GM06990 (cell line): Measurements from ENCODE around the gene CAMTA1.

Experiments used
- DNase-seq: peaks from one replicate; pipeline ENCODE4 v3.0.0-alpha.2; 2011; ENCODE audit not compliant: insufficient read length; ENCODE audit errors: extremely low read depth
- H3K27me3 ChIP-seq: replicated peaks from 2 replicates; pipeline ENCODE4 v1.6.0; 2011; ENCODE audit warnings: low read length; ENCODE audit not compliant: control insufficient read depth, insufficient read depth
- H3K36me3 ChIP-seq: 2 replicates; pipeline ENCODE4 v1.5.1; 2011; ENCODE audit warnings: low read length; ENCODE audit not compliant: control insufficient read depth, insufficient read depth
- H3K4me3 ChIP-seq: replicated peaks from 2 replicates; pipeline ENCODE4 v1.5.1; 2011; ENCODE audit warnings: low read depth, mild to moderate bottlenecking, control low read depth, low read length
- TF ChIP-seq, protein P1 (sequence below): IDR thresholded peaks from 2 replicates; pipeline ENCODE4 v1.5.1; 2011; ENCODE audit warnings: low read length, control low read depth, mild to moderate bottlenecking, inconsistent platforms; ENCODE audit not compliant: insufficient read depth, poor library complexity, severe bottlenecking

CAMTA1 gene

GRCh38 chr1:7422081-7422480, 636.8 kb downstream of the CAMTA1 start:
- TF ChIP-seq, protein P1, sequence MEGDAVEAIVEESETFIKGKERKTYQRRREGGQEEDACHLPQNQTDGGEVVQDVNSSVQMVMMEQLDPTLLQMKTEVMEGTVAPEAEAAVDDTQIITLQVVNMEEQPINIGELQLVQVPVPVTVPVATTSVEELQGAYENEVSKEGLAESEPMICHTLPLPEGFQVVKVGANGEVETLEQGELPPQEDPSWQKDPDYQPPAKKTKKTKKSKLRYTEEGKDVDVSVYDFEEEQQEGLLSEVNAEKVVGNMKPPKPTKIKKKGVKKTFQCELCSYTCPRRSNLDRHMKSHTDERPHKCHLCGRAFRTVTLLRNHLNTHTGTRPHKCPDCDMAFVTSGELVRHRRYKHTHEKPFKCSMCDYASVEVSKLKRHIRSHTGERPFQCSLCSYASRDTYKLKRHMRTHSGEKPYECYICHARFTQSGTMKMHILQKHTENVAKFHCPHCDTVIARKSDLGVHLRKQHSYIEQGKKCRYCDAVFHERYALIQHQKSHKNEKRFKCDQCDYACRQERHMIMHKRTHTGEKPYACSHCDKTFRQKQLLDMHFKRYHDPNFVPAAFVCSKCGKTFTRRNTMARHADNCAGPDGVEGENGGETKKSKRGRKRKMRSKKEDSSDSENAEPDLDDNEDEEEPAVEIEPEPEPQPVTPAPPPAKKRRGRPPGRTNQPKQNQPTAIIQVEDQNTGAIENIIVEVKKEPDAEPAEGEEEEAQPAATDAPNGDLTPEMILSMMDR = no peak
- Histone ChIP-seq H3K27me3 (no peaks in the 10 kb centered on the region), H3K4me3 (no peak overlapping the region), H3K36me3 (no peaks in the 10 kb centered on the region; the same call in 1 of the 2 replicates)
- DNase-seq = no peak

DNA sequence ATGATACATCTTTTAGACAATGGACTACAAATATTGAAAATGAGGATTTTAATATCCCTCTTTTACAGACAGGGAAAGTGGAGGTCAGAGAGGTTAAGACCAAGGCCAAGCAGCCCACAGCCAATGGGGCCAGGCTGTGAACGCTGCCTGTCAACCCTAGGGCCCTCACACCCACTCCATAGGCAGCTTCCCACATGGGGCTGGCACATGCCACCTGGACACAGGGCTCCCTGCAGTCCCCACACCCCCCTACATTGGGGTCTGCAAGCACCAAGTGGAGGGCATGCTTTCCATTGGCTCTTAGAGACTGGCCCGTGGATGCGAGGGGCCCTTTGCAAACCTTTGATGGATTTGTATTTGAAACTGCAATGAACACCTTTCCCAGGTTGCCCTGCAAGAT, 637.3 kb downstream of the CAMTA1 start:
- DNase-seq = no peak
- H3K4me3 ChIP-seq = no peak overlapping the region
- no peaks in the 10 kb centered on the region; the same call in 1 of the 2 replicates for H3K36me3 ChIP-seq
- H3K27me3 ChIP-seq = no peaks in the 10 kb centered on the region
- TF ChIP-seq, protein P1 = no peak

- no peak overlapping the region for H3K4me3 ChIP-seq
- DNase-seq = no peak
Measured at GRCh38 chr1:7422966-7423365, 637.7 kb downstream of the CAMTA1 start.

GRCh38 chr1:7424352-7424890, 639.2 kb downstream of the CAMTA1 start:
- Histone ChIP-seq H3K4me3 (no peak overlapping the region), H3K27me3 (no peaks in the 10 kb centered on the region), H3K36me3 (no peaks in the 10 kb centered on the region; the same call in 1 of the 2 replicates)
- TF ChIP-seq, protein P1 = no peak
- no peak for DNase-seq

More at GRCh38 chr1:7422966-7423365, 637.7 kb downstream of the CAMTA1 start:
- Histone ChIP-seq H3K27me3 (no peaks in the 10 kb centered on the region), H3K36me3 (no peaks in the 10 kb centered on the region; the same call in 1 of the 2 replicates)
- TF ChIP-seq, protein P1 = no peak

DNA sequence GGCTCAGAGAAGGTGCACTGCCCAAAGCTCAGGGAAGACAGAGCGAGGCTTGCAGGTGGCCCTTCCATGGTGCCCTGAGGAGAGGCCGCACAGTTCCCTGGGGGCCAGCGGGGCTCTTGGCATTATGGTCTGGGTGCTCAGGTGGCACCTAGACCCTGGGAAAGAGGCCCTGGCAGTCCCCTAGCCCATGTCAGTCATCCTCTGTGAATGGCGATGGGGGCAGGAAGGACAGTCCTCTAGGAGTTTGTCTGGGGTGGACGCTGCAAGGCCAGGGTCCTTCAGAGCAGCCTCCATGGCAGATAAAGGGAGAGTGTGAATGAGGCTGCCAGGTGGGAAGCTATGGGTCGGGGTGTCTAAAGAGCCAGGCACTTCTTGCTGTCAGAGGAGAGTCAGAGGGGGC, 640.0 kb downstream of the CAMTA1 start:
- TF ChIP-seq, protein P1 = no peak
- H3K4me3 ChIP-seq = no peak overlapping the region
- H3K27me3 ChIP-seq = no peaks in the 10 kb centered on the region
- H3K36me3 ChIP-seq = no peaks in the 10 kb centered on the region; the same call in 1 of the 2 replicates
- DNase-seq = no peak

DNA sequence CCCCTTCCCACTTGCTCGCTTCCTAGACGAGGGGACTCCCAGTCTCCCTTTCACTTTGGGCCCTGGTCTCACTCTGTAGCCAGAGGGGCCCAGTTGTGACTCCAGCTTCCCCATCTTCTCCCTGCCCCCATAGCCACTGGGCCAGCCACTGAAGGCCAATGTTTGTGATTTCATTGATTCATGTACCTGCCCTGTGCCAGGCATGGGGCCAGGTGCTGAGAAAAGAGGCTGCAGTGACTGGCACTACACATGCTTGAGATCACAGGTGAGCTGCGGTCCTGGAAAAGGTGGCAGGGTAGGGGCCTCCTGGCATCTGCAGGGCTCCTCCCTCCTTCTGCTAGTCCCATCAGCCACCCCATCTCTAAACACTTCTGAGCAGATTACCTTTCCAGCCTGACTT, 640.5 kb downstream of the CAMTA1 start:
- H3K36me3 ChIP-seq = no peaks in the 10 kb centered on the region; the same call in 1 of the 2 replicates
- TF ChIP-seq, protein P1 = no peak
- no peaks in the 10 kb centered on the region for H3K27me3 ChIP-seq
- DNase-seq = no peak
- H3K4me3 ChIP-seq = no peak overlapping the region
